CD4-positive, alpha-beta T cell (primary cell): ENCODE measurements around the gene GSTP1. TPM values are rescaled to one million over a fixed set of nuclear protein-coding genes. Genes with fewer than 3 reads are reported as not detected.

Experiments used
- ATAC-seq: fragments of 200-7000 bp; cut with Tn5 transposase; one replicate; pipeline ENCODE4 v1.10.0; 2022; ENCODE audit warnings: mild to moderate bottlenecking; ENCODE audit not compliant: poor library complexity
- CTCF ChIA-PET: fragments of 350-600 bp; sonication (Branson Sonifier 250); formaldehyde crosslinking; loops from one replicate; lab custom pipeline; 2021; ENCODE audit warnings: antibody characterized with exemption, inconsistent platforms; lab: Charles Lee
- POLR2A ChIA-PET: fragments of 350-600 bp; sonication (Branson Sonifier 250); formaldehyde crosslinking; loops from one replicate; lab custom pipeline; 2021; ENCODE audit warnings: antibody characterized with exemption, inconsistent platforms; lab: Charles Lee
- DNase-seq, 14 experiments: peaks; one replicate each; pipeline ENCODE4 v3.0.0-alpha.2; 2013 to 2020; ENCODE audit warnings: mixed read lengths in 2 of 14
- H3K27ac ChIP-seq, 2 donors: one replicate each; pipeline versions ENCODE4 v1.5.1 to v1.7.0; 2013; ENCODE audit warnings: low read length in 2 of 2, low read depth in 1 of 2, mild to moderate bottlenecking in 1 of 2
- H3K27me3 ChIP-seq, 2 experiments: 1 replicate in 1 of 2; 2 replicates in 1 of 2; pipeline versions ENCODE4 v1.6.1 to v1.7.0; 2013; ENCODE audit warnings: low read length in 2 of 2, control low read depth in 1 of 2, mild to moderate bottlenecking in 1 of 2, moderate library complexity in 1 of 2; ENCODE audit not compliant: insufficient read depth in 2 of 2, control insufficient read depth in 1 of 2
- H3K36me3 ChIP-seq: one replicate; pipeline ENCODE4 v1.6.1; 2013; ENCODE audit warnings: low read length, control low read depth; ENCODE audit not compliant: insufficient read depth
- H3K4me1 ChIP-seq: one replicate; pipeline ENCODE4 v1.6.1; 2013; ENCODE audit warnings: low read length, control low read depth; ENCODE audit not compliant: insufficient read depth
- H3K4me3 ChIP-seq: one replicate; pipeline ENCODE4 v1.5.1; 2013; ENCODE audit warnings: mild to moderate bottlenecking, low read length, moderate library complexity
- H3K9me3 ChIP-seq, 2 experiments: 1 replicate in 1 of 2; 2 replicates in 1 of 2; pipeline versions ENCODE4 v1.6.1 to v1.7.0; 2013; ENCODE audit warnings: low read length in 2 of 2, mild to moderate bottlenecking in 2 of 2, control low read depth in 1 of 2, moderate library complexity in 1 of 2; ENCODE audit not compliant: control insufficient read depth in 1 of 2, insufficient read depth in 1 of 2
- H3K27ac Mint-ChIP-seq: one replicate; pipeline ENCODE4 v1.8.0; 2020; ENCODE audit warnings: mixed read lengths
- H3K27me3 Mint-ChIP-seq: one replicate; pipeline ENCODE4 v1.8.0; 2021; ENCODE audit warnings: mixed read lengths
- H3K36me3 Mint-ChIP-seq: one replicate; pipeline ENCODE4 v1.8.0; 2021; ENCODE audit warnings: low read depth, mixed read lengths
- H3K4me1 Mint-ChIP-seq: one replicate; pipeline ENCODE4 v1.8.0; 2021; ENCODE audit warnings: low read depth, mixed read lengths
- H3K4me3 Mint-ChIP-seq: one replicate; pipeline ENCODE4 v1.8.0; 2020; ENCODE audit warnings: mild to moderate bottlenecking, mixed read lengths
- H3K9me3 Mint-ChIP-seq: one replicate; pipeline ENCODE4 v1.8.0; 2020; ENCODE audit warnings: mixed read lengths
- intact Hi-C, 2 experiments: fragments of 100-400 bp; cut with DNase I in 1 of 2; cut with micrococcal nuclease in 1 of 2; formaldehyde crosslinking; loops; one replicate each; pipeline versions ENCODE4 v1.15.1 to v1.9.0; 2023 to 2025; cut with DNase I, micrococcal nuclease
- total RNA-seq, 174 experiments: library from RNA in 2 of 174; stranded (reverse) in 2 of 174; gene quantifications; one replicate each; pipeline ENCODE4 v1.2.3 and lab custom pipeline; 2021 to 2026
- TF ChIP-seq, protein P1 (sequence below): fragments of 200-600 bp; IDR thresholded peaks from one replicate; pipeline ENCODE4 v1.8.0; 2022; ENCODE audit warnings: antibody characterized with exemption, mild to moderate bottlenecking

The GSTP1 gene
- total RNA-seq, 2 experiments from 2014 or later: 60.1 to 62.8 TPM

DNA sequence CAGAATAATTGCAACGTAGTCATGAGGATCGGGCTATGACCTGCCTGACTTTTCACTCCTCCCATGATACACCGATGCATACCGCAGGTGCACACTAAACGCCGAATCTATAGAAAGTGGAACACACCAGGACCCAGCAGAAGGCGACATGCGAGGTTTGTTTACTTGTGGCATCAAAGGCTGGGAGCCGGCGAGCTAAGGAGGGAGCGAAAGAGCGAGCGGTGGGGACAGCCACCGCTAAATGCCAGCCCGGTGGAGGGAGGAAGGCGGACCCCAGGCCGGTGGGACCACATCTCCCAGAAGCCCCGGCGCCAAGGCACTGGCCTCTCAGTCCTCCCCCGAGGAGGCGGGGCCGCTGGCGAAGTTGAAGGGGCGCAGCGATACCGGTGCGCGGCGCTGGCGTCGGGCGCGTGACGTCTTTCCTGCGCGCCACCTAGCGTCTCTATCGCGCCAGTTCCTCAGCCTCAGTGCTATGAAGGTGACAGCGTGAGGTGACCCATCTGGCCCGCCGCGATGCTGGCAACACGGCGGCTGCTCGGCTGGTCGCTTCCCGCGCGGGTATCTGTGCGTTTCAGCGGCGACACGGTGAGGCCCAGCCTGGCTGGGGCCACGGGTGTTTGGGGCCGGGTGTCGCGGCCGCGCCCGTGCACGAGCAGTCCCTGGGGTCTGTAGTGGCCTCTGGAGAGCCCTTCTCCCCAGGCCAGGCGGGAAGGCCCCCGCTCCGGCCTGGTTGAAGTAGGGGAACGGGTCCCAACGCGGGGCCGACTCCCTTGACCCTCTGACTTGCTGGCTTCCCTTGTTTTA lies 23.1 kb downstream of the GSTP1 start, which contains the start of gene NDUFV1:
NDUFV1 (plus strand) TSS at position 445 of the 804 bp plus-strand sequence; CDS start at position 514, 69 bp downstream.
- H3K4me3 Mint-ChIP-seq: peak within 1 kb of the TSS; percentile 88
- H3K36me3 Mint-ChIP-seq: peaks cover 30% of the 10 kb centered on the region
- H3K27me3 ChIP-seq: peaks cover 0 to 3% of the 10 kb centered on the region in 2 experiments
- H3K4me3 ChIP-seq: peak within 1 kb of the TSS; percentile 83
- H3K4me1 Mint-ChIP-seq: peaks cover 9% of the 10 kb centered on the region
- CTCF ChIA-PET: interaction anchor here (1.5 to 1.6 kb wide), 2 partner anchors 7 to 22 kb away, joined by 4 to 5 read pairs; partner anchors contain the start of gene GSTP1
- TF ChIP-seq, protein P1, sequence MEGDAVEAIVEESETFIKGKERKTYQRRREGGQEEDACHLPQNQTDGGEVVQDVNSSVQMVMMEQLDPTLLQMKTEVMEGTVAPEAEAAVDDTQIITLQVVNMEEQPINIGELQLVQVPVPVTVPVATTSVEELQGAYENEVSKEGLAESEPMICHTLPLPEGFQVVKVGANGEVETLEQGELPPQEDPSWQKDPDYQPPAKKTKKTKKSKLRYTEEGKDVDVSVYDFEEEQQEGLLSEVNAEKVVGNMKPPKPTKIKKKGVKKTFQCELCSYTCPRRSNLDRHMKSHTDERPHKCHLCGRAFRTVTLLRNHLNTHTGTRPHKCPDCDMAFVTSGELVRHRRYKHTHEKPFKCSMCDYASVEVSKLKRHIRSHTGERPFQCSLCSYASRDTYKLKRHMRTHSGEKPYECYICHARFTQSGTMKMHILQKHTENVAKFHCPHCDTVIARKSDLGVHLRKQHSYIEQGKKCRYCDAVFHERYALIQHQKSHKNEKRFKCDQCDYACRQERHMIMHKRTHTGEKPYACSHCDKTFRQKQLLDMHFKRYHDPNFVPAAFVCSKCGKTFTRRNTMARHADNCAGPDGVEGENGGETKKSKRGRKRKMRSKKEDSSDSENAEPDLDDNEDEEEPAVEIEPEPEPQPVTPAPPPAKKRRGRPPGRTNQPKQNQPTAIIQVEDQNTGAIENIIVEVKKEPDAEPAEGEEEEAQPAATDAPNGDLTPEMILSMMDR: peak; percentile 81
- H3K9me3 ChIP-seq: no peaks in the 10 kb centered on the region
- peaks cover 10% of the 10 kb centered on the region for H3K27me3 Mint-ChIP-seq
- peaks cover 35% of the 10 kb centered on the region for H3K36me3 ChIP-seq
- POLR2A ChIA-PET: no interaction called here
- H3K27ac ChIP-seq: peak within 1 kb of the TSS; percentile 64 to 79
- no peaks in the 10 kb centered on the region for H3K9me3 Mint-ChIP-seq
- H3K4me1 ChIP-seq: peaks cover 23% of the 10 kb centered on the region
- DNase-seq (peak; percentile 93 to 98 (median 96)), ATAC-seq (peak; percentile 98)
- intact Hi-C loops: loop anchor here (1.0 to 10.0 kb wide), 7 partner anchors 8 to 254 kb away; partner anchors contain the start of genes CDK2AP2 (in 1 of the 2), NUDT8 (in 1 of the 2), POLD4 (in 1 of the 2) and RAD9A (in 1 of the 2)
- H3K27ac Mint-ChIP-seq: peak within 1 kb of the TSS; percentile 70

DNA sequence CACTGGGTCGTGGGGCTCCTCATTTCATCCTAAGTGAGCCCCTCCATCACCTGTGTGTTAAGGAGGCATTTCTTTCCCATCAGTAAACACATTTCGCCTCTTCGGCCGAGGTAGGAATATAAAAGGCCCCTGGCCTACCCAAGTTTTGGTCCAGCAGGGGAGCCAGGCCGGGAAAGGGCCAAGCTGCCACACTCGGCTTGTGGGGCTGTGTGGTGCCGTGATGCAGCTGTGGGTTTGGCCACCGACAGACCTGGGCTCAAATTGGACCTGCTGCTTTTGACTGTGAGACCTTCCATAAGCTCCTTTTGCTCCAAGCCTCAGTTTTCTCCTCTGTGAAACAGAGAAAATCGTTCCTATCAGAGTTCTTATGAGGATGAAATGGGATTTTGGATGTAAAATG lies 23.9 kb downstream of the GSTP1 start:
- H3K36me3 Mint-ChIP-seq: peaks cover 37% of the 10 kb centered on the region
- ChIA-PET POLR2A (interaction anchor here (0.6 to 2.4 kb wide), 2 partner anchors 24 to 537 kb away, joined by 3 to 8 read pairs; partner anchors contain the start of gene GSTP1), CTCF (interaction anchor here (1.6 to 2.0 kb wide), 2 partner anchors 22 to 23 kb away, joined by 4 to 9 read pairs; partner anchors contain the start of genes GSTP1 and NUDT8)
- TF ChIP-seq, protein P1: no peak
- H3K4me1 Mint-ChIP-seq: peaks cover 9% of the 10 kb centered on the region
- Histone ChIP-seq H3K4me1 (peaks cover 23% of the 10 kb centered on the region), H3K4me3 (peak overlapping the region; percentile 83), H3K9me3 (peaks cover 0 to 3% of the 10 kb centered on the region in 2 experiments), H3K36me3 (peaks cover 43% of the 10 kb centered on the region), H3K27ac (peak overlapping the region; percentile 64 to 79), H3K27me3 (peaks cover 0 to 3% of the 10 kb centered on the region in 2 experiments)
- ATAC-seq (no peak), DNase-seq (peak in 1 of 14 experiments; percentile 21)
- H3K9me3 Mint-ChIP-seq: no peaks in the 10 kb centered on the region
- H3K27me3 Mint-ChIP-seq: peaks cover 8% of the 10 kb centered on the region
- peak overlapping the region; percentile 67 for H3K27ac Mint-ChIP-seq
- intact Hi-C loops: loop anchor here in 1 of 2 experiments (2.0 to 10.0 kb wide), 4 partner anchors 35 to 255 kb away; partner anchors contain the start of genes CDK2AP2, POLD4 and RAD9A
- peak overlapping the region; percentile 88 for H3K4me3 Mint-ChIP-seq

DNA sequence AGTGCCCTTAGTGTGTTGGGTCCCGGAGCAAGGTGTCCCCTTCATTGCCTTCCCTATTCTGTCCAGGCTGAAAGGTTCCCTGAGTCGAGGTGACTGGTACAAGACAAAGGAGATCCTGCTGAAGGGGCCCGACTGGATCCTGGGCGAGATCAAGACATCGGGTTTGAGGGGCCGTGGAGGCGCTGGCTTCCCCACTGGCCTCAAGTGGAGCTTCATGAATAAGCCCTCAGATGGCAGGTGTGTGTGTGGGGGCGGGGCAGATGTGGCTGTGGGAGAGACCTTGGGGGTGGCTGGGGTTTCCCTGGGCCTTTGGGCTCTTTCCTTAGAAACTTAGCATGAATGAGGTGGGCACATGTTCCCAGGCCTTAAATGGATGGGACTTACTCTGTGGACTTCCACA lies 24.9 kb downstream of the GSTP1 start:
- POLR2A ChIA-PET: interaction anchor here (0.6 to 2.4 kb wide), 2 partner anchors 21 to 25 kb away, joined by 3 to 8 read pairs; partner anchors contain the start of gene GSTP1
- Mint-ChIP-seq H3K9me3 (no peaks in the 10 kb centered on the region), H3K27me3 (no peaks in the 10 kb centered on the region), H3K36me3 (peaks cover 39% of the 10 kb centered on the region), H3K4me3 (peak overlapping the region; percentile 88), H3K27ac (peak overlapping the region; percentile 49), H3K4me1 (peaks cover 15% of the 10 kb centered on the region)
- ATAC-seq (no peak), DNase-seq (no peak)
- H3K4me1 ChIP-seq: peaks cover 30% of the 10 kb centered on the region
- H3K36me3 ChIP-seq: peaks cover 48% of the 10 kb centered on the region
- no peak overlapping the region for H3K4me3 ChIP-seq
- CTCF ChIA-PET: interaction anchor here (2.0 kb wide), 1 partner anchor 21 kb away, joined by 9 read pairs; the partner anchor contains the start of gene NUDT8
- peaks cover 0 to 3% of the 10 kb centered on the region in 2 experiments for H3K27me3 ChIP-seq
- no peak overlapping the region for H3K27ac ChIP-seq
- peaks cover 0 to 3% of the 10 kb centered on the region in 2 experiments for H3K9me3 ChIP-seq
- TF ChIP-seq, protein P1: no peak
- intact Hi-C loops: loop anchor here in 1 of 2 experiments (5.0 to 10.0 kb wide), 3 partner anchors 36 to 256 kb away; partner anchors contain the start of genes POLD4 and RAD9A
